ENCODE data around the gene ADAM17.

DNA sequence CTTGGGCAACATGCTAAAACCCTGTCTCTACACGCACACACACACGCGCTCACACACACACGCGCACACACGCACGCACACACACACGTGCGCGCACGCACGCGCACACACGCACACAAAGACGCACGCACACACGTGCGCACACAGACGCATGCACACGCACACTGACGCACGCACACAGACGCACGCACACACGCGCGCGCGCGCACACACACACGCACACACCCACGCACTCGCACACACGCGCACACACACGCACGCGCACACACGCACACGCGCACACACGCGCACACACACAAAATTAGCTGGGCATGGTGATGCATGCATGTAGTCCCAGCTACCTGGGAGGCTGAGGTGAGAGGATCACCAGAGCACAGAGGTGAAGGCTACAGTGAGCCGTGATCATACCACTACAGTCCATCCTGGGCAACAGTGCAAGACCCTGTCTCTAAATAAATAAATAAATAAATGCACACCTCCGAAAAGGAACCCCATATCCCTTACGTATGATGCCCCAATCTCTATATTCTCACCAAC lies 89.4 kb downstream of the ADAM17 start:
- TF ChIP-seq CHD1 (IDR thresholded peaks at IDR 0.05; ENCODE audit: low read depth, low read length) = no peak
- TF ChIP-seq, protein P1, sequence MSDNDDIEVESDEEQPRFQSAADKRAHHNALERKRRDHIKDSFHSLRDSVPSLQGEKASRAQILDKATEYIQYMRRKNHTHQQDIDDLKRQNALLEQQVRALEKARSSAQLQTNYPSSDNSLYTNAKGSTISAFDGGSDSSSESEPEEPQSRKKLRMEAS (IDR thresholded peaks at IDR 0.05) = no peak
- no peak for TF ChIP-seq EP300 (IDR thresholded peaks at IDR 0.05; ENCODE audit: borderline replicate concordance in 1 of 2, low read depth in 2 of 2, low read length in 2 of 2)
- TF ChIP-seq CTCF (IDR thresholded peaks at IDR 0.05; ENCODE audit: control extremely low read depth in 1 of 3, insufficient read depth in 1 of 3, low read depth in 1 of 3, low read length in 3 of 3) = no peak
- TF ChIP-seq SIX5 (IDR thresholded peaks at IDR 0.05; ENCODE audit: low read depth, low read length) = no peak
- TF ChIP-seq POLR2A (IDR thresholded peaks at IDR 0.05; ENCODE audit: control extremely low read depth in 1 of 2, low read depth in 2 of 2, low read length in 2 of 2) = no peak
- no peak for TF ChIP-seq ZNF274 (IDR thresholded peaks at IDR 0.05; ENCODE audit: borderline replicate concordance, extremely low read depth, low read length)

Measured in H1 (cell line).